Thymus (tissue), 2 donors: ENCODE results near the gene LMNTD2. TPM values are rescaled to one million over a fixed set of nuclear protein-coding genes. Genes with fewer than 3 reads are reported as not detected.

Experiments
- polyA plus RNA-seq: library from polyadenylated mRNA; stranded (reverse); fragments of 200-250 nt; gene quantifications from one replicate; pipeline ENCODE4 v1.2.3, GENCODE V29; 2013
- total RNA-seq: library from RNA; stranded (reverse); fragments of 120-200 nt; gene quantifications from one replicate; pipeline ENCODE4 v1.2.4, GENCODE V29; 2013
- donor health status: healthy.

The LMNTD2 gene
- total and polyA plus RNA-seq, 2 donors = 1.1 to 5.8 TPM

Other genes with a start within 250 kb of the LMNTD2 start
- gene IFITM1, start 246.7 kb downstream of the LMNTD2 start, total RNA-seq = 206 TPM
- 463 TPM for gene IFITM1, start 246.7 kb downstream of the LMNTD2 start, polyA plus RNA-seq
- gene IFITM3, start 239.9 kb downstream of the LMNTD2 start, total RNA-seq = 48.1 TPM
- gene IFITM3, start 239.9 kb downstream of the LMNTD2 start, polyA plus RNA-seq = 636 TPM
- gene B4GALNT4, start 191.2 kb downstream of the LMNTD2 start, total RNA-seq = 3.5 TPM
- gene B4GALNT4, start 191.2 kb downstream of the LMNTD2 start, polyA plus RNA-seq = 6.1 TPM
- gene PKP3, start 166.5 kb downstream of the LMNTD2 start, total RNA-seq = 7.7 TPM
- 26.5 TPM for gene PKP3, start 166.5 kb downstream of the LMNTD2 start, polyA plus RNA-seq
- 39.4 TPM for gene SIGIRR, start 145.7 kb downstream of the LMNTD2 start, total RNA-seq
- gene SIGIRR, start 145.7 kb downstream of the LMNTD2 start, polyA plus RNA-seq = 153 TPM
- gene ANO9, start 118.7 kb downstream of the LMNTD2 start, total RNA-seq = 26.3 TPM
- 114 TPM for gene ANO9, start 118.7 kb downstream of the LMNTD2 start, polyA plus RNA-seq
- 12.1 TPM for gene PTDSS2, start 110.5 kb downstream of the LMNTD2 start, total RNA-seq
- 24.1 TPM for gene PTDSS2, start 110.5 kb downstream of the LMNTD2 start, polyA plus RNA-seq
- gene RNH1, start 53.5 kb downstream of the LMNTD2 start, total RNA-seq = 79.2 TPM
- gene RNH1, start 53.5 kb downstream of the LMNTD2 start, polyA plus RNA-seq = 114 TPM
- 44.1 TPM for gene HRAS, start 25.2 kb downstream of the LMNTD2 start, total RNA-seq
- gene HRAS, start 25.2 kb downstream of the LMNTD2 start, polyA plus RNA-seq = 145 TPM
- 0.47 TPM for gene LRRC56, start 23.2 kb downstream of the LMNTD2 start, total RNA-seq
- gene LRRC56, start 23.2 kb downstream of the LMNTD2 start, polyA plus RNA-seq = 2.4 TPM
- gene RASSF7, start 232 bp upstream of the LMNTD2 start, total RNA-seq = 22.5 TPM
- 51.2 TPM for gene RASSF7, start 232 bp upstream of the LMNTD2 start, polyA plus RNA-seq
- gene PHRF1, start 15.7 kb upstream of the LMNTD2 start, total RNA-seq = 17.0 TPM
- 23.7 TPM for gene PHRF1, start 15.7 kb upstream of the LMNTD2 start, polyA plus RNA-seq
- gene IRF7, start 55.2 kb upstream of the LMNTD2 start, total RNA-seq = 44.5 TPM
- gene IRF7, start 55.2 kb upstream of the LMNTD2 start, polyA plus RNA-seq = 102 TPM
- gene CDHR5, start 64.2 kb upstream of the LMNTD2 start, total RNA-seq = not detected
- 0.05 TPM for gene CDHR5, start 64.2 kb upstream of the LMNTD2 start, polyA plus RNA-seq
- 0.19 TPM for gene SCT, start 66.4 kb upstream of the LMNTD2 start, total RNA-seq
- gene SCT, start 66.4 kb upstream of the LMNTD2 start, polyA plus RNA-seq = 0.25 TPM
- 0.09 TPM for gene DRD4, start 76.5 kb upstream of the LMNTD2 start, total RNA-seq
- 0.82 TPM for gene DRD4, start 76.5 kb upstream of the LMNTD2 start, polyA plus RNA-seq
- 20.7 TPM for gene DEAF1, start 134.5 kb upstream of the LMNTD2 start, total RNA-seq
- 27.2 TPM for gene DEAF1, start 134.5 kb upstream of the LMNTD2 start, polyA plus RNA-seq
- gene TMEM80, start 135.1 kb upstream of the LMNTD2 start, total RNA-seq = 17.7 TPM
- gene TMEM80, start 135.1 kb upstream of the LMNTD2 start, polyA plus RNA-seq = 31.1 TPM
- 3.9 TPM for gene EPS8L2, start 145.5 kb upstream of the LMNTD2 start, total RNA-seq
- 28.8 TPM for gene EPS8L2, start 145.5 kb upstream of the LMNTD2 start, polyA plus RNA-seq
- 141 TPM for gene TALDO1, start 186.7 kb upstream of the LMNTD2 start, total RNA-seq
- gene TALDO1, start 186.7 kb upstream of the LMNTD2 start, polyA plus RNA-seq = 115 TPM
- gene GATD1, start 216.7 kb upstream of the LMNTD2 start, total RNA-seq = 13.0 TPM
- gene GATD1, start 216.7 kb upstream of the LMNTD2 start, polyA plus RNA-seq = 31.2 TPM
- gene CEND1, start 229.4 kb upstream of the LMNTD2 start, total RNA-seq = 0.19 TPM
- 0.25 TPM for gene CEND1, start 229.4 kb upstream of the LMNTD2 start, polyA plus RNA-seq
- 5.7 TPM for gene SLC25A22, start 237.5 kb upstream of the LMNTD2 start, total RNA-seq
- gene SLC25A22, start 237.5 kb upstream of the LMNTD2 start, polyA plus RNA-seq = 11.8 TPM
- 6.6 TPM for gene PIDD1, start 244.5 kb upstream of the LMNTD2 start, total RNA-seq
- 46.0 TPM for gene PIDD1, start 244.5 kb upstream of the LMNTD2 start, polyA plus RNA-seq
- 1,873 TPM for gene RPLP2, start 249.2 kb upstream of the LMNTD2 start, total RNA-seq
- gene RPLP2, start 249.2 kb upstream of the LMNTD2 start, polyA plus RNA-seq = 2,667 TPM